RPMI8226 (cell line): ENCODE results near the gene SORL1-AS1.
A peak's percentile ranks its signal among the peaks of the same experiment; 100 is the strongest.
"Not testable (repeated sequence)": the region's sequence is repeated elsewhere in the genome, so short reads cannot be mapped to it uniquely, and the experiment has no call there.

ENCODE experiments used
- DNase-seq: peaks from one replicate; pipeline ENCODE4 v3.0.0-alpha.2; 2015

Gene SORL1-AS1

DNA sequence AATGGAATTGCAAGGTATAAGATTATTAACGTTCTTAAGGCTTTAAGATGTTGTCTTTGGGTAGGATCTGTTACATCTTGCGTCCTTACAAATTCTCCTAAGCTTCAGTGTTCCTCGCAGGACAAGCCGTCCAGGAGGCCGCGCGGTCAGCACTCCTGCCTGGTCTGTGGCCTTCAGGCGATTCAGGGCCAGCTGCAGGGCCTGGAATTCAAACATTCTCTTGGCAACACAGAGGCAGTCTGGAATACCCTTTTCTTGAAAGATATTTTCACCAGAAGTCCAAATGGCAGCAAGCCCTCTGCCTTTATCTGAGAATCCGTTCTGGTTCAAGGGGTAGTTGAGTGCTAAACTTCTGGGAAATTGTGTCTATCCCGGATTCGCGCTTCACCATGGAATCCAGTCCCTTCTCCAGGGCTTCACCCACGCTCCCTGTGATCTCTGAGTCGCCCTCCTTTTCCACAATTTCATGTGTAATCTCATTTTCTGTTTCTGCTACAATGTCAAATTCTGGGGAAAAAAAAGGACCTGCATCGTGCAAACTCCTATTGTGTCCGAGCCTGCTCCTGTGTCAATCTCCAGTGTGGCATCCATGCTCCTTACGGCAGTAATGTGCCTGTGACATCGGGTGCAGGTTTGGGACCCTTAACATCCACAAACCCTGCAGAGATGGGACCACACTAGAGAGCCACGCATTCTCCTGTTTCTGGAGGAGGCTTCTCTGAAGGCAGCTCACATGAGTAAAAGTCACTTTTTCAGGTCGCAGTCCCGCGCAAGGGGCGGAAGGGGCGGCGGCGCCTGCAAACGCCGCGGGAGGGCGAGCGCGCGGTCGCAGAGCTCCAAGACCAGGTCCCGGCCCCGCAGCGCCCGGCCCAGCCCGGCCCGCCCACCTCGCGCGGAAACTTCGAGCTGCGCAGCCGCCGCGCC lies 26.0 kb downstream of the SORL1-AS1 start:
- DNase-seq = no peak

DNA sequence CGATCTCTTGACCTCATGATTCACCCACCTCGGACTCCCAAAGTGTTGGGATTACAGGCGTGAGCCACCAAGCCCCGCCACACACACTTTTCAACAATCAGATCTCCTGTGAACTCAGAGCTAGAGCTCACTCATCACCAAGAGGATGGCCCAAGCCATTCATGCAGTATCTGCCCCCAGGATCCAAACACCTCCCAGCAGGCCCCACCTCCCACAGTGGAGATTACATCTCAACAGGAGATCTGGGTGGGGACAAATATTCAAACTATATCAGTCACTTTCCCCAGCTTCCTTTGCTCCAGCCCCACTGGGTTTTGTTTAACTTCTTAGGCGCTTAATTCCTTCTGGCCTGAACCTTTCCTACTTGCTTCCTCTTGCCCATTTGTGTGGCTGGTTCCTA lies 26.9 kb downstream of the SORL1-AS1 start:
- DNase-seq = no peak

DNA sequence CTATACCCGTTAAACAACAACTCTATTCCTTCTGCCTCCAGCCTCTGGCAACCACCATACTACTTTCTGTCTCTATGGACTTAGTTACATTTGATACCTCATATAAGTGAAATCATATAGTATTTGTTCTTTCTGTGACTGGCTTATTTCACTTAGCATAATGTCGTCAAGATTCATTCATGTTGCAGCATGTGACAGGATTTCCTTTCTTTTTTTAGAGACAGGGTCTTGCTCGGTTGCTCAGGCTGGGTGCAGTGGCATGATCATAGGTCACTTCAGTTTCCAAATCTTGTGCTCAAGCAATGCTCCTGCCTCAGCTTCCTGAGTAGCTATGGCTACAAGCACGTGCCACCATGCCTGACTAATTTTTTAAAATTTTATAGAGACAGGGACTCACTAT lies 30.1 kb downstream of the SORL1-AS1 start:
- no peak for DNase-seq

DNA sequence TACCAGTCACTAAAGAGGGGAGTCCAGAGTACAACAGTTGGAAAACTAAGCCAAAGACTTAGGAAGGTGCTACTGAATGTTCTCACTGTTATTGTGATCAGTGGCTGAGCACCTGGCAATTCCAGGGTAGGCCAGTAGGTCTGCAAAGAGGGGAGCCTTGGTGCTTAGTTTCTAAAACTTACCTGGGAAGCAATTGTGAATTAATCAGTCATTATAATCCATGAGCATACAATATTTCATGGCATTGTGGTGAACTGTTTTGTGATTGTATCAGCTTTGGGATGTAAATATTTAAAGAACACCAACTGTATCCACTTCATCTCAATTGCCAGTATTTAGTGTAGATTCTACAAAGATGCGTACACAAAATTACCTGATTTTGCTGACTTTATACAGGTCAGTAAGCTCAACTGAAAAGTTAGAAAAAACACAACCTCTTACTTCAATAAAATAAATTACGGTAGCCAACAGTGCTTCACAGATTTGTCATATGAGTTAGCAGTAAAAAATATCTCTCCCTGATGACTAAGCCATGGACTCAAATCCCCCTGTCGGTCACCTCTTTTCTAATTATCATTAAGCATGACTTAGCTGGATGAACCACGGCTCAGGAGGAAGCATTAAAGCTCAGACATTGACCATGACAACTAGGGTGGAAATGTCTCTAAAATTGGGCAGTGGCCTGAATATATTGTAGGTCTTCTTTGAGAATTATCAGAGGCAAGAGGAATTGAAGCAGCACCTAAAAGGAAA lies 31.4 kb downstream of the SORL1-AS1 start:
- DNase-seq = no peak

DNA sequence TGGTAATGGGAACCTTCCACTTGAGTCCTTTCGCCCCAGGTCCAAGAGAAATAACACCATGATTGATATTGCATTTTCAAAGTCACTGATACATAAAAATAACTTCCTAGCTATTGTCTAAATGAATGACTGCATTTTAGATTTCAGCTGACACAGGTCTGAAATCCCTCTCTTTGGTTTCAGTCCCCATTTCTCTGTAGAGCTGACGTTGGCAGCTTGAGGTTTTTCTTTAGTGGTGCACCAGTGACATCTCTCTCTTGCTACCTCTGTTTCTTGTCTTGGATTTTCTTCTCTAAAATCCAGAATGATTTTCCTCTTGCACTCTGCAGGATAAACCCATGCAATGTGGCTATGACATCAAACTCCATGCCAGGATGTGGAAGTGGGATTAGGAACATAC lies 32.4 kb downstream of the SORL1-AS1 start:
- peak; percentile 40 for DNase-seq

DNA sequence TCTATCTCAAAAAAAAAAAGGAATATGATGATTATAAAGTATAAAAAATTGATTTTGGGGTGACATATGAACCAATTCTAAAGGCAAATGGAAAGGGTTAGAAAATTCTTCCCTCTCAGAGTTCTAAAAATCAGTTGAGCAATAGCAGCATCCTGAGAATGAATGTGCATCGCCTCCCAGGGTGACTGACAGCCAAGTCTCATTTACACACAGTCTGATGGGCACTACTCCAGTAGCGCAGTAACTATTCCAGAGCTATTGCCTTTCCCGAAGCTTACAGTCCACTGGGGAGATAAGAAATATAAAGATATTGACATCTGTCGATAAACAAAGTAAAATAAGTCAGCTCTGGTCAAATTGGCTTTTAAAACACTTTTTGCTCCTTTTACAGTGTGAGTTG lies 32.9 kb downstream of the SORL1-AS1 start:
- no peak for DNase-seq

DNA sequence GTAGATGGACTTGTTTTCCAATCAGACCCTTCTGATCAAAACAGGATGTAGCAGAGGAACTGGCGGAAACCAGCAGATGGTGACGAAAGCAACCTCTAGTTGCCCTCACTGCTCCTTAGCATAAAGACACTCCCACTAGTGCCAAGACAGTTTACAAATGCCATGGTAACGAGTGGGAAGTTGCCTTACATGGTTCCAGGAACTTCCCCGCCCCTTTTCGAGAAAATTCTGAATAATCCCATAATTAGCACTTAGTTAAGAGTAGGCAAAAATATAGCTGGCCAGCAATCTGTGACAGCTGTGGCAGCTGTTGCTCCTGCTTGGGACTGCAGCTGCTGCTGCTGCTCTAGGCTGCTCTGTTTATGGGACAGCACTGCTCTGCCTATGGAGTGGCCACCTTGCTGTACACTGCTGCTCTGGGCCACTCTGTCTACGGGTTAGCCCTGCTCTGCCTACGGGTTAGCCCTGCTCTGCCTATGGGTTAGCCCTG lies 34.1 kb downstream of the SORL1-AS1 start:
- DNase-seq = peak; percentile 85

DNA sequence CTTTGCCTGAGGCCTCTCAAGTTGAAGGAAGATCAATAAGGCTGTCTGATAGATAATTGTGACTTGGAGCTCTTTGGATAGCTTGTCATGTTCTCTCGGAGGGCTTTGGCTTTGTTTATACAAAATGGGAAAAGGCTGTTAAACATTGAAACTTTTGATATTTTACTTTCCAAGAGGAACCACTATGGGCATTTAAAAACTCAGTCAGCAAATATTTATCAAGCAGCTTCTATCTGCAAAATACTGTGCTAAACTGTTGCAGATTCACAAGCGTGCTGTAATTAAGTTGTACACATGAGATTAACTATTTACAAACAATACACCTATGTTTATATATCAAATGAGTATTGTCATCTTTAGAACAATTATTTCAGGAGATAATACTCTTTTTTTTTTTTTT lies 35.2 kb downstream of the SORL1-AS1 start:
- DNase-seq = no peak

DNA sequence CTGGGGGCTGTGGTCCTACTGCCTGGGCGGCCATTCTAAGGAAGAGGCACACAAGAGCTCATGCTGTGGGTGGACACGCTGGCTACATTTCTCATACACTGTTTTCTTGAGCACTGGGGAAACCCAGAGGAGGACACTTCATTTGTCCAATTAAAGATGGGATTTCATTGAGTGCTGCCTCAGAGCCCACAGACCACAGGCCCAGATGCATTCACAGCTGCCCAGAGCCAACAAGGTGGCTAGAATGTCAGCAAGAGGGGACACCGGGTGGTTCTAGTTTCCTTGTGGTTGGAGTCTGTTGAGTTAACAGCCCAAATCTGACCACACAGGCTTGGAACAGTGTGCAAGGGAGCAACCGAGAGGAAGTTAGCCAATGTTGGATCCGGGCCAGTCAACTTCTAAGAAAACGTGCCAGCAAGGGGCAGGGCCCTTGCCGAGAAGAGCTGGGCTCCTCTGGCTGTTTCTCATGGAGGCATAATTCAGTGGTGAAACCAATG lies 35.7 kb downstream of the SORL1-AS1 start:
- peak; percentile 94 for DNase-seq

DNA sequence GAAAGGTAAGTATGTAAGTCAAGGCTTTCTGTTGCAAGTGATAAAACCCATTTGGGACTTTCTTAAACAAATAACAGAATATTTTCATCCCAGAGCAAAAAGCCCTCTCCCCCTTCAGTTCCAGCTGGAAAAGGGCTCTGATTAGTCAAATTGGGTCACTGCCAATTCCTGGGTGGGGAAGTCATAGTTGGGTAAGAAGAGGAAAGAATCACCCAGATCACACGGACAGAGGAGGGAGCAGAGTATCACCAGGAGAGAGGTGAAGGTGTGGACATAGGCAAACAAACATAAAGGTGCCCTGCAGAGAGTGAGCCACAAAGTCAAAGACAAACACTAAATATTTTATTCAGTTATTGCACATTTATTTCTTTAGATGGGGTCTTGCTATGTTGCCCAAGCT lies 36.9 kb downstream of the SORL1-AS1 start:
- no peak for DNase-seq

DNA sequence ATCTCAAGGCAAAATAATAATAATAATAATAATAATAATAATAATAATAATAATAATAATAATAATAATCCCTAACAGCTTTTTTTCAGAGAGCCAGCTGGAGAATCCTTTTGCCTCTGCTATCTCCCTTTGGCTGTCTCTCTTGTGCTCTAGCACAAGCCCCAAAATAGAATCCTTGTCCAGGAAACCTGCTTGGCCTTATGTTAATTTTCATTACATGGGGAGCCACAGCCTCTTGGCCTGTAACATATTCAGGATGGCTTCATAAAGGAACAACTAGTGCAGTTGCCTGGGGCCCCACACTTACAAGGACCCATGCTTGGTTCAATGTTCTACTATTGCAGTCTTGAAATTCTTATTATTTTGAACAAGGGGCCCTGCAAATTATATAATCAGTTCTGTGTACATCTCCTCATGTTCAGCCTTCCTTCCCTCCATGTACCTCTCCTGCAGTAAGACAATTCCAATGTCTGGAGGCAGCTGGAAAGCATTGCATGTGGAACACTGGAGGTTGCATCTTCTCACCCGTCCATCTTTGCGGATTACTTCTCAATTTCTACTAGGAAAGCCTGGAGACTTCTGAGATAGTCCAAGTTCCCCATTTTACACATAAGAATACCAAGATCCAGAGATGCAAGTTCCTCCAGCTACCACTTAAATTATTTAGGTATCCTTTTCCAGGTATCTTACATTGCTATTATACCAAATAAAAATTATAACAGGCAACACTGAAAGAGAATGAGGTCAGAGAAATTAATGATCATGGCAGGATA lies 38.4 kb downstream of the SORL1-AS1 start:
- no peak for DNase-seq

DNA sequence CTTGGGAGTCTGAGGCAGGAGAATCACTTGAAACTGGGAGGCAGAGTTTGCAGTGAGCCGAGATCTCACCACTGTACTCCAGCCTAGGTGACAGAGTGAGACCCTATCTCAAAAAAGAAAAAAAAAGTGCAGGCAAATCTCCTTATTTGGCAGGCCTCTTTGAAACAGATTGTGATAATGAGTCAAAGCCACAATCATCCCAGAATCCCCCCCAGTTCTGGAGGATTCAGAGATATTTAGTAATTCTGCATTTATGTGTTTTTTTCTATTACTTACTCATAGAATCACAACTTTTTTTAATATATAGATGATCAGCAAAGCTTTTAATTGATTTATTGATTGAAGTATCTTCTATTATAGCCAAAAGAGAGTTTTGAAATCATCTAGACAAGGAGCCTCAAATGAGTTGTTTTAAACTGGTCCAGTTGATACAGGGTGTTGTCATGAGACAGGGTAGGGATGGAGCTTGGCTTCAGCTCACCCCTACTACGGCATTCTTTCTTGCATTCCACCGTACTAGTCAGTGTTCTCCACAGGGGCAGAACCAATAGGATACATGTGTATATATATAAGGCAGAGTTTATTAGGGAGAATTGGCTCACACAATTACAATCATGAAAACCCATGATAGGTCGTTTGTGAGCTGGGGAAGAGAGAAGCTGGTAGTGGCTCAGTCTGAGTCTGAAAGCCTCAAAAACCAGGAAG lies 39.9 kb downstream of the SORL1-AS1 start:
- no peak for DNase-seq

DNA sequence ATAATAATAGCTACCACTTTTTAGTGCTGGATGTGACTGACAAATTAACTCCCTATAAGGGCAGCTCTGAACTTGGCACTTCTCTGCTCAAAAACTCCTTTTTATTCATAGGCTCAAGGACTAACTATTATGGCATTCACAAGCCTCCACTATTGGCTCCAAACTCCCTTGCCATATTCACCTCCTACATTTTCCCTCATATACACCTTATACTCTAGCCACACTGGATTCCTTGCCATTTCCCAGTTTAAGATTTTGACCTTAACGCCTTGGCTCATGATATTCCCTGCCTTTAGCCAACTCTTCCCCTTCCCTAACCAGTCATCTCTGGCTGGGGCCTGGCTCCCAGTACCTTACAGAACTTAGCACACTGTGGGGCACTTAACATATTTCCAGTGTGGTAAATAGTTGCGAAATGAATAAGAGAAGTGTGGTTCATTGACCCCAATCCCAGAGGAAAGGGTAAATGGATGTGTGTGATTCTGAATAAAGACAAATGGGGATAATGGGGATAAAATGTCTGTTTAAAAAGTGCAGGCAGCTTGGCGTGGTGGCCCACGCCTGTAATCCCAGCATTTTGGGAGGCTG lies 40.7 kb downstream of the SORL1-AS1 start:
- DNase-seq = no peak

DNA sequence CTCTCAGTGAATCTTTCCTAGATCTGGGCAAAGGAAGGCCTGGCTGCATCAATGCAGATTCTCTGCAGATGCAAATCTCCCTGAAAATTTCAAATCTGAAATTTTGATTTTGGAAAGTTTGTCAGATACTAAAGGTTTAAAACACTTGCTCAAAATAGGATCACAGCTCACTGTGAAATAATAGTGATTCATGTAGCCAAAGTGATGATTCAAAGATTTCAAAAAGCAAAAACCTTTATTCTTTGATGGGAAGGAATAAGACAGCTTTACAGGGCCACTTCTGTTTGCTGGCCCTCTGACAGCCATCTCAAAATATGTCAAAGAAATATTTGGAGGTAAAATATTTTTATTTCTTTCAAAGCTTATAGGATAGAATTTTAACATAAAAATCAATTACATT lies 41.4 kb downstream of the SORL1-AS1 start:
- not testable (repeated sequence) for DNase-seq

DNA sequence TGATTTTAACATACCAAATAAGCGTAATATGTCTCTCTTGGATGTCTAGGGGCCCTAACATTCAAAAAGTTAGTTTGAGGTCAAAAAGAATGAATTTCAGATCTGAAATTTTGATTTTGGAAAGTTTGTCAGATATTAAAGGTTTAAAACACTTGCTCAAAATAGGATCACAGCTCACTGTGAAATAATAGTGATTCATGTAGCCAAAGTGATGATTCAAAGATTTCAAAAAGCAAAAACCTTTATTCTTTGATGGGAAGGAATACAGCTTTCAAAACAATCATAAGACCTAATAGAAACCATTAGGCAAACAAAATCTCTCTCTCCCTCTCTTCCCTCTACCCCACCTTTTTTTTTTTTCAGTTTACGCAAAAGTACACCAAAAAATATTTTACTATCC lies 42.7 kb downstream of the SORL1-AS1 start:
- DNase-seq = not testable (repeated sequence)

DNA sequence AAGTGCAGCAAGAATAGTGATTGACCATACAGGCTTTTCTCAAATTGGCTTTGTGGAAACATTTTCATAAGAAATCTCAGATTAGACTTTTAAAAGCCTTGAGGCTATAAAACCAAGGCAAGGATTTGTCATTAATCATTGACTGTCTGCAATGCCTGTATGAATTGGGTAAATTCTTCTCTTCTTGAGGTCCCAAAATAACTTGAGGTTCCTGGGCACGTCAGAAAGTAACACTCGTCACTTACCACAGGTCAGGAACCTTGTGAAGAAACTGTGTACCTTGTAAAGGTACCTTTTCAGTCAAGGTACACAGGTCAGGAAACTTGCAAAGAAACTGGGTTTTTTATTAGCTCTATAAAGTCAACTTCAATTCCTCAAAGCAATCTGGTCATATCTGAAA lies 43.9 kb downstream of the SORL1-AS1 start:
- DNase-seq = no peak

DNA sequence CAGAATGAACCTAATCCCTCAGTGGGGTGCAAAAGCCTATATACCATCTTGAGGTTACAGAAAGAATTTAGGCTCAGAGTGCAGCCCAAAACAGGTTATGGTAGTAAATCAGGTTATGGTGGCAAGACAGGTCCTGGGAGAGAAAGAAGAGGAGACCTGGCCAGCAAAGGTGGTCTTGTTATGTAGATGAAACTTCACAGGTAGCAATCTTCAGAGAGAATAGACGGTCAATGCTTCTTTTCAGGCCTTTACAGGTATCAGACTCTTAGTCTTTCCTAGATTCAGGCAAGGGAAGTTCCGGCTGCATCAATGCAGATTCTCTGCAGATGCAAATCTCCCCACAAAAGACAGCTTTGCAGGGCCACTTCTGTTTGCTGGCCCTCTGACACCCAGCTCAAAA lies 46.5 kb downstream of the SORL1-AS1 start:
- no peak for DNase-seq

DNA sequence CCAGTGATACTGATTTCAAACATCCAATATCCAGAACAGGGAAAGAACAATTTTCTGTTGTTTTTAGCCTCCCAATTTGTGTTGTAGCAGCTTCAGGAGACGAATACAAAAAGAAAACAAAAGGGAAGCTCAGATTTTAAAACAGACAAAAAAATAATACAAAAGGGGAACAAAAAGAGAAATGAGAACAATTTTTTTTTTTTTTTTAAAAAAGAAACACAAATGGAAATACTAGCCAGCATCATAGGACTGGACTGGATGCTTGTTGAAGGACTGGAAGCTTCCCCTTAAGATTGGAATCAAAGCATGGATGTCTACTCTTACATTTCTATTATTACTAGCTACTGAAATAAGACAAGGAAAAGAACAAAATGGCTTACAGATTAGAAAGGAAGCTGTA lies 47.1 kb downstream of the SORL1-AS1 start:
- DNase-seq = no peak

DNA sequence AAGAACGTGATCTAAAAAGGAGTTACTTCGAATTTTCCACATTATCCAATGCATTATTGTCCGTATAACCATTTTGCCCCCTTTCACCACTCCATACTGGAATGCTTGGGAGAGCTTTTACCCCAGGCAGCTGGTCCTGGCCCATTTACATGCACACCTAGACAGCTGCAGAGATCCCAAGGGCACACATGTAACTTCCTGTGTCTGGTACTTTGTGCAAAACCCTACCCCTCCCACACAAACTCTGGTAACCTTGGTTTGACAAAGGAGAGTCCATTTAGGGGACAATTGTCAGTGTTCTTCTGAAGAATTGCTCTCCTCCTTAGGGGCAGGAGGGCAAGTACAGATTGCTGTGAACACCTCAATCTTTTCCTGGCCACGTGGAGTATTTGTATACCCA lies 58.0 kb downstream of the SORL1-AS1 start:
- no peak for DNase-seq

DNA sequence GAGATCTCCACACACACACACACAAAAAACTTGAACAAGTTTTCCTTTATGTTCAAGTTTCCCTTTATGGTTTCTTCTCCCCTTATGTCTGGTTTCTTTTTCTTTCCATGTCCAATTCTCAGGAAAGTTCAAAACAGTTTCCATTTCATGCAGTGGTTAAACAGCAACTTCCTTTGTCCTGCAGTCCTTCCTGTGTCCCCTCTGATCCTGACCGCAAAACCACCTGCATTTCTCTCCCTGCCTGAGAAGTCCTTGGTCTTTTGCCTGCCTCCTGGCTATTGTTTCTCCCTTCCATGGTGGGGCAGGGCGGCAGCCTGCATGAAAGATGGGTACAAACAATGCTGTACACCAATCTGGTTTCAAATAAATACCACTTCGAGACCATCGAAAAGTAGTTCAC lies 58.9 kb downstream of the SORL1-AS1 start:
- DNase-seq = no peak

DNA sequence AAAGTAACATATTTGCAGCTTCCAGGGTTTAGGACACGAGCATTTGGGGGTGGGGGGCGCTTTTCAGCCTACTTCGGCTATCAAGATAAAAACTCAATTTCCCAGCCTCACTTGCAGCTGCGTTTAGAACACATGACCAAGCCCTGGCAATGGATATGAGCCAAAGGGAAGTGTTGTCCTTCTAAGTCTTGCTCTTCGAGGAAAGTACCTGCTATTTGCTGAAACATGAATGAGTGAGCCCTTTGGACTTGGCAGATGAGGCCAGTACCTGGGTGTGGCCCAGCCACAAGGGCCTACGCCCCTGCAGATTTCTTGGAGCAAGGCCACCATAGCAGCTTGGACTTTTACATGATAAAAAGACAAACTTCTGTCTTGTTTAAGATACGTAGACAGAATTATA lies 60.9 kb downstream of the SORL1-AS1 start:
- peak; percentile 33 for DNase-seq

DNA sequence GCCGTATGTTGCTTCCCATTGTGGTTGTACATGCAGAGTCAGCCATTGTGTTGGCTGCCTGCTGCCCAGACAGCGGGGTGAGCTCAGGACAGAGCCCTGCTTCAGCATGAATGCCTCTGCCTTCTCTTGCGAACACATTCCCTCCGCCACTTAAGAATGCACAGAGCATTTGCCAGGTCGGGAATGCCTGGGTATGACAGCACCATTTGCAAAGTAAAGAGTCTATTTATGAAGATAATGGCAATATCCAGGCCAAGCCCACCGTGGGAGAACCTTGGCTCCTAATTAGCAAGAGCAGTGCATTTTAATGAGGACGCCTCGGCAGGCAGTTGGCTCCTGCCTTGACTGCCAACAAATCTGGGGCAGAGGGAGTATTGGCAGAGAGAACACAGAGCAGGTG lies 63.1 kb downstream of the SORL1-AS1 start:
- DNase-seq = no peak
